HG03571 (cell line): Measurements from ENCODE around the gene LCP1.
A peak's percentile ranks its signal among the peaks of the same experiment; 100 is the strongest.

Experiments used
- ATAC-seq: cut with Tn5 transposase; IDR thresholded peaks from one replicate; pipeline ENCODE4 v1.9.1; 2021; ENCODE audit not compliant: unreplicated experiment

Gene LCP1

GRCh38 chr13:46183018-46183946 is 1.3 kb upstream of the LCP1 start:
- no peak for ATAC-seq

GRCh38 chr13:46182491-46182877 is 507 bp upstream of the LCP1 start:
- no peak for ATAC-seq

- ATAC-seq, result no peak
Measured at GRCh38 chr13:46181377-46181839, 569 bp downstream of the LCP1 start.

- ATAC-seq, result no peak
Measured at GRCh38 chr13:46179969-46180763, 1.8 kb downstream of the LCP1 start.

- ATAC-seq, result no peak
Measured at GRCh38 chr13:46179491-46179908, 2.5 kb downstream of the LCP1 start.

GRCh38 chr13:46178821-46179220 is 3.2 kb downstream of the LCP1 start:
- no peak for ATAC-seq

- ATAC-seq, result no peak
Measured at GRCh38 chr13:46178143-46178542, 3.8 kb downstream of the LCP1 start.

- ATAC-seq, result peak; percentile 42
Measured at GRCh38 chr13:46176756-46177155, 5.2 kb downstream of the LCP1 start.

- no peak for ATAC-seq
Measured at GRCh38 chr13:46173656-46174055, 8.3 kb downstream of the LCP1 start.

GRCh38 chr13:46172531-46172991 is 9.4 kb downstream of the LCP1 start:
- ATAC-seq, result no peak

GRCh38 chr13:46171739-46172138 is 10.2 kb downstream of the LCP1 start:
- ATAC-seq, result no peak

GRCh38 chr13:46171217-46171616 is 10.8 kb downstream of the LCP1 start:
- no peak for ATAC-seq

GRCh38 chr13:46170687-46171086 is 11.3 kb downstream of the LCP1 start:
- no peak for ATAC-seq

GRCh38 chr13:46170268-46170667 is 11.7 kb downstream of the LCP1 start:
- ATAC-seq, result no peak

GRCh38 chr13:46169758-46170157 is 12.2 kb downstream of the LCP1 start:
- no peak for ATAC-seq

GRCh38 chr13:46168783-46169182 is 13.2 kb downstream of the LCP1 start:
- no peak for ATAC-seq

GRCh38 chr13:46168341-46168740 is 13.6 kb downstream of the LCP1 start:
- no peak for ATAC-seq

GRCh38 chr13:46166947-46167610 is 14.9 kb downstream of the LCP1 start:
- ATAC-seq, result no peak

GRCh38 chr13:46166224-46166584 is 15.8 kb downstream of the LCP1 start:
- no peak for ATAC-seq

GRCh38 chr13:46165485-46166223 is 16.3 kb downstream of the LCP1 start:
- ATAC-seq, result peak; percentile 48

- no peak for ATAC-seq
Measured at GRCh38 chr13:46164661-46165060, 17.3 kb downstream of the LCP1 start.
